OCI-M2 (cell line): ENCODE data around the gene OSBPL10.
"Not testable (repeated sequence)": the region's sequence is repeated elsewhere in the genome, so short reads cannot be mapped to it uniquely, and the experiment has no call there.

Experiments used
- DNase-seq: peaks from one replicate; lab custom pipeline; 2025; ENCODE audit not compliant: unreplicated experiment; lab: John Stamatoyannopoulos, UW

Gene OSBPL10

GRCh38 chr3:31860642-31861041, 120.4 kb downstream of the OSBPL10 start:
- not testable (repeated sequence) for DNase-seq

- DNase-seq: no peak
Observed at GRCh38 chr3:31859245-31859644, 121.8 kb downstream of the OSBPL10 start.

- DNase-seq: no peak
Observed at GRCh38 chr3:31858439-31858838, 122.6 kb downstream of the OSBPL10 start.

DNA sequence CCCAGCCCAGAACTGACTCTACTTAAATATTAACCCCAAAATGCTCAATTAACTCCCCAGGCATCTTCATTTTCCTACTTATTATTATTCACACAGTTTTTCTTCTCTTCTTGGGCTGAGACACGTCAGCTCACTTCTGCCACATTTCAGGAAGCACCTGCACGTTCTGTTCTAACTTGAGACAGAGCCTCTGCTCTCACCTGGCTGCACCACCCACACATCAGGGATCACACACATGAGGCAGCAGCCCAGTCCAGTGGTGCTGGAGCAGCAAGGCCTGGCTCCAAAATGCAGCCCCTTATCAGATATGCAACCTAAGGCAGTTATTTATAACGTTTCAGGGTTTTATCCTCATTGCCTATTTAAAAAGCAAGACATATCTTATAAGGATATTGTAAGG, 127.5 kb downstream of the OSBPL10 start:
- no peak for DNase-seq

DNA sequence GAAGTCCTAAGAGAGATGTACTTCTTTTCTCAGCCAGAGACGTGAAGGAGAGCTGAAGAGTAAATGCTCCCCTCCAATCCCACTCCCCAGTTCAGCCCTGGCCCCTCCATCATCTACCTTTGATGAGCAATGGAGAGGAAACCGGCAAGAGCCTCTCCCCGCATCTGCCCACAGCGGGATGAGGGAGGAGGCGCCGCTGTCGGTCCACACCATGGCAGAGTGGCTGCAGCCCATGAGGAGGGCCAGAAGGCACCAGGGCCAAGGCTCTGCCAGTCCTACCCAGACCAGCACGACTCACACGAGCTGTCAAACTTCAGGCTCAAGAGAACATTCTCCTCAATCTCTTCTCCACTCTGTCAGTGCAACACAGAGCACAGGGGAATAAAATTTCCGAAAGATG, 129.8 kb downstream of the OSBPL10 start:
- no peak for DNase-seq

DNA sequence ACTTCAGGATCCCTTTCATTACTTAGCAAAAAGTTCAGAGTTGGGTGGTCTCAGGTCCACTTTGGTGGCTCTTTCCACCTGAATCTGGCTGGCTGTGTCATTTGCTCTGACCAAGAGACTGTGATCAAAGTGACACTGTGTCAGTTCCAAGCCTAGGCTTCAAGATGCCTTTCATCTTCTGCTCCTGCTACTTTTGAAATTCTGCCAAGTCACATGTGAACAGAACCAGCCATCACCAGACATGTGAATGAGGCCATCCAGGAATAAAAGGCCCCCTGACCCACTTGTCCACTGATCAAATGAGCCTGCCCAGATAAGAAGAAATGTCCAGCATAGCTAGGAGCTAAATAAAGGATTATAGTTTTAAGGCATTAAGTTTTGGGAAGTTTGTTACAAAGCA, 132.2 kb downstream of the OSBPL10 start:
- DNase-seq: no peak

GRCh38 chr3:31848163-31848818, 132.8 kb downstream of the OSBPL10 start:
- DNase-seq: no peak

- DNase-seq: no peak
Observed at GRCh38 chr3:31847760-31848159, 133.3 kb downstream of the OSBPL10 start.

- no peak for DNase-seq
Observed at GRCh38 chr3:31841515-31841914, 139.5 kb downstream of the OSBPL10 start.

DNA sequence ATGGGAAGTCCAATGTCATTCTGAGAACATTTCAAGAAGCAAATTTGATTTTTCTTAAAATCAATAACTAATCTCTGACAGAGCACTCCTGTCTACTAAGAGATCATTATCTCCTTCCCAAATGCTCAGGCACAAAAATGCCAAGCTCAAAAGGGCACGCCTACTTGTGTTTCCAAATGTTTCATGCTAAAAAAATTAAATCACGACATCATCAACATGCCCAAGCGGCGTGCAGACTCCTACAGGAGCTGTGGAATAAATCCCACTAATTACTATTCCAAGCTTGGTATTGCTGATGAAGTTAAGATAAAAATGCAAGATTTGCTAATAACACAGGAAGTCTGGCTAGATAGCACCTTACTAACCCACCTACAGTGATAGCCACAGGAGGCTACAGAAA, 140.8 kb downstream of the OSBPL10 start:
- no peak for DNase-seq

GRCh38 chr3:31839144-31839917, 141.7 kb downstream of the OSBPL10 start:
- DNase-seq: no peak

DNA sequence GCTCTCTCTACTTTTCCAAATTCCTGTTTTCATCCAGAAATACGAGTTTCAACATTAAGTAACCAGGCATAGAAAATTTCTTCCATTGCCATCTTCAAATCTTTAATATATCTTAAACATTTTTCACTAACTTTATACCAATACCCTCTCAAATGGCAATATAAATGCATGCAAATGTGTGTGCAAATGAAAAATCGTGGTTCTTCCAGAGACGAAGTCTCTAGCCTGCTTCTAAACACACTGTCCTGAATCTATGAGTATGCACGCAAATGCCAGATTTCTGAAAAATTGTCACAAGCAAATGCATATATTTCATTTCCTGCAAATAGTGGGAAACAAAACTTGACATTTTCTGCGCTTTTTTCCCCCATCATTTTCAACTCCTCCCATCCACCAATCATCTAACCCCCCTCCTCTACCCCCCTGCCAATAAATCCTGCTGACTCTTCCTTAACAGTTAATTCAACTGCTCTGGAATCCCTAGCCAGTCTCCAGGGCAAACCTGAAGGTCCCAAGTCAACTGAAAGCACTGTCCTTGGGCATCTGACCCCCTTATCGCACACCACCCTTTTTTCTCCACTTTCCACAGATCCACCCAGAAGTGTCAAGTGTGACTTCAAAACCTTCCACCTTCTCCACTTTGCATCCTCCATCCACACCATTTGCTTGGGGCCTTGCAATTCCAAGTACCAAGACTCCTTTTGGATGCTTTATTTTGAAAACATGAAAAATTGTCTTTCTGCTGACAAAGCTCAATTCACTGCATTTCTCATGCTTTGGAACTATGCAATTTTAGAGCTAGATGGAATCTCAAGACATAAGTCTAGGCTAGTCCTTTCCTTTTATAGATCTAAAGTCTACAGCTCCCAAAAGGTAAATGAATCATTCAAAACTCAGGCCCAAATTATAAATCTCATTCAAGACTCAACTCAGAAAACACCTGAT, 144.7 kb downstream of the OSBPL10 start:
- no peak for DNase-seq

DNA sequence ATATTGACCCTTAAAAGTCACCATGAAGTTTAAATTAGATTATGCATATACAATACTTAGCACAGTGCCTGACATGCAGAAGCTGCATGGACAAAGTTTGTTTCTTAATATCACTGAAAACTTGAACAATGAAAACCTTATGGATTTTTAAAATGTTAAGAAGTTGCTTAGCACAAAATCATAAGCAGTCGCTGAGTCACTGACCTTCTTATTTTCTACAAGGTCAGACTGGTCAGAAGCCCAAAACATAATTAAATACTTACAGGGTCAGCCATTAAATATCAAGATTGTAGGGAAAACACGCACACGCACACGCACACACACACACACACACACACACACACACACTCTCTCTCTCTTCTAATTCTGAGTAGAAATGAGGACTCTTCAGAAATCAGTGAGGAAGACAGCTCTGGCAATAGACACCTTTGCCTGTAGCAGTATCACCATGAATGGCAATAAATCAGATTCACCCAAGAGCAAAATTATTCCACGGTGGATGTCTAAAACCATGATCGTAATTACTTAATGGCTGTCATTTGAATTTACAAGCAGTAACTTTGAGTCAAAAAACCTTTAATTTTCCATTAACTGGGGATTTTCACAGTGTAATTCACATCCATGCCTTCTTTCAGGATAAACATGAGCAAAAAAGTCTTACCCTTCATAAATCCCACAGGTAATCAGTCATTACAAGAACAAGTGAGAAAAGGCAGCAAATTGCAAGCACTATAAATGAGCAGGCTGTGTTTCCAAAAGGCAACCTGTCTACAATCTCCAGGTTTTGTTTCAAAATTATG, 147.5 kb downstream of the OSBPL10 start:
- no peak for DNase-seq

- no peak for DNase-seq
Observed at GRCh38 chr3:31832551-31832950, 148.5 kb downstream of the OSBPL10 start.

GRCh38 chr3:31831591-31831990, 149.5 kb downstream of the OSBPL10 start:
- no peak for DNase-seq

- no peak for DNase-seq
Observed at GRCh38 chr3:31829826-31830426, 151.1 kb downstream of the OSBPL10 start.

- no peak for DNase-seq
Observed at GRCh38 chr3:31829010-31829409, 152.1 kb downstream of the OSBPL10 start.

- DNase-seq: no peak
Observed at GRCh38 chr3:31828007-31828406, 153.1 kb downstream of the OSBPL10 start.

DNA sequence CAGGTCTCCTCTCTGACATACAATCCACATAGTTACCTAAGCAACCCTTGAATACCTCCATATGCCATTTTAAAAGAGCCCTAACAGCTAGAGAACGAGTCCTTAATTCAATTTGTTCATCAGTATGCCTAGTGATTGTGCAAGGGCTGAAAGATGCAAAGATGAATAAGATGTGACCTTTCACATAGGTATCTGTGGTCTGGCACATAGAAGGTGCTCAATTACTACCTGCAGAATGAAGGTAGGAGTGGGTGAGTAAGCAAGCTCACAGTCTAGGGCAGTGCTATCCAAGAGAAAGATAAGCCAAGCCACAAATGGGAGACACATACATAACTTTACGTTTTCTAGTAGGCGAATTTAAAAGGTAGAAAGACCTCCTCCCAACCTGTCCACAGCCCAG, 157.9 kb downstream of the OSBPL10 start:
- DNase-seq: no peak

DNA sequence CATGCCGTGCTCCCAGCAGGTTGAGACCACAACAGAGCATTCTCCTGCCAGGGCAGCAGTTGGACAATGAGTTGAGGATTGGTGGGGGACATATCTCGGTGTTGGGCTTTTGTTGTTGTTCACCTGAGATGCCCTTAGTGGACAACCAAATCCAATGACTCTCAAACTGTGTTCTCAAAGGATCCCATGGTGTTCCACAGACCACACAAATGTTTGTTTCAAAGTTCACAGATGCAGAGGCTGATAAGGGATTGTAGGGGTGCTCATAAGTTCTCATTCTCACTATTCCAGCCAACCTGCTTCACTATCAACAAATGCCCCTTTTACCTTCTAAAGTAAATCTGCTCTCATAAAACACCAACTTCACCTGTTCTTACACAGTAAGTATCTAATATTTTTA, 159.9 kb downstream of the OSBPL10 start:
- no peak for DNase-seq
